Lower lobe of right lung (tissue), 2 donors: Measurements from ENCODE around the gene PNPT1. TPM values are rescaled to one million over a fixed set of nuclear protein-coding genes. Genes with fewer than 3 reads are reported as not detected.

Experiments
- ATAC-seq, 2 donors: fragments of 200-7000 bp; cut with Tn5 transposase; one replicate each; pipeline ENCODE4 v1.9.1; 2020 to 2022; ENCODE audit warnings: mild to moderate bottlenecking in 2 of 2, moderate library complexity in 2 of 2
- DNase-seq: peaks from one replicate; pipeline ENCODE4 v3.0.0-alpha.2; 2020
- H3K27ac ChIP-seq: fragments of 200-600 bp; one replicate; pipeline ENCODE4 v1.8.0; 2022
- H3K27me3 ChIP-seq: fragments of 200-600 bp; one replicate; pipeline ENCODE4 v1.8.0; 2022; ENCODE audit warnings: low read depth
- H3K36me3 ChIP-seq: fragments of 200-600 bp; one replicate; pipeline ENCODE4 v1.8.0; 2022; ENCODE audit warnings: mild to moderate bottlenecking
- H3K4me1 ChIP-seq: fragments of 200-600 bp; one replicate; pipeline ENCODE4 v1.8.0; 2022
- H3K4me3 ChIP-seq: fragments of 200-600 bp; one replicate; pipeline ENCODE4 v1.8.0; 2022; ENCODE audit warnings: mild to moderate bottlenecking
- H3K9me3 ChIP-seq: fragments of 200-600 bp; one replicate; pipeline ENCODE4 v1.8.0; 2022
- CTCF ChIP-seq: fragments of 200-600 bp; IDR thresholded peaks from one replicate; pipeline ENCODE4 v1.8.0; 2022; ENCODE audit warnings: antibody characterized with exemption, mild to moderate bottlenecking
- intact Hi-C: fragments of 100-400 bp; cut with DNase I; formaldehyde crosslinking; loops from one replicate; pipeline ENCODE4 v1.11.0; 2022
- total RNA-seq: library from RNA; stranded (reverse); fragmentation: NEBNext Ultra II Directional; extraction: Animal tissue kit (Norgen Biotek cat#: 25700); gene quantifications from one replicate; pipeline ENCODE4 v1.2.1, GENCODE V29; 2021
- donor health status: DM: no; HTN: yes; CAD: no; lungs with severe emphysema.

The PNPT1 gene
- total RNA-seq, 1 donor from 2014 or later, result 28.9 TPM

- Histone ChIP-seq H3K9me3 (no peaks in the 10 kb centered on the region), H3K36me3 (peaks cover 30% of the 10 kb centered on the region), H3K27ac (no peak overlapping the region), H3K4me1 (peaks cover 5% of the 10 kb centered on the region), H3K4me3 (no peak overlapping the region), H3K27me3 (no peaks in the 10 kb centered on the region)
- ATAC-seq (no peak), DNase-seq (no peak)
- TF ChIP-seq CTCF, result no peak
- intact Hi-C loops, result no loop called here
Observed at GRCh38 chr2:55590810-55591440, 102.7 kb downstream of the PNPT1 start.

GRCh38 chr2:55585451-55586080 lies 108.1 kb downstream of the PNPT1 start:
- Histone ChIP-seq H3K36me3 (peaks cover 73% of the 10 kb centered on the region), H3K4me1 (no peaks in the 10 kb centered on the region), H3K27ac (no peak overlapping the region), H3K9me3 (no peaks in the 10 kb centered on the region), H3K27me3 (no peaks in the 10 kb centered on the region), H3K4me3 (no peak overlapping the region)
- TF ChIP-seq CTCF, result no peak
- intact Hi-C loops, result no loop called here
- DNase-seq (no peak), ATAC-seq (no peak)

Other genes with a start within 250 kb of the PNPT1 start
- gene CFAP36, start 174.1 kb downstream of the PNPT1 start, total RNA-seq, result 34.5 TPM
- 66.3 TPM for gene PPP4R3B, start 76.2 kb downstream of the PNPT1 start, total RNA-seq
- gene EFEMP1, start 229.9 kb upstream of the PNPT1 start, total RNA-seq, result 219 TPM